GM18951 (cell line): Measurements from ENCODE around the gene FAM229A.
A peak's percentile ranks its signal among the peaks of the same experiment; 100 is the strongest.

Experiments
- POLR2A ChIP-seq: IDR thresholded peaks from 4 replicates; pipeline ENCODE4 v1.6.1; 2011; ENCODE audit warnings: mild to moderate bottlenecking; ENCODE audit not compliant: insufficient read length, insufficient read depth; ENCODE audit errors: extremely low read depth
- in situ Hi-C: fragments of 300-500 bp; cut with MboI; formaldehyde crosslinking; loops from one replicate; pipeline ENCODE4 v1.12.0; 2022; ENCODE audit warnings: low sequenced_read_pairs, mixed read lengths, inconsistent platforms; ENCODE audit not compliant: unreplicated experiment

Gene FAM229A

DNA sequence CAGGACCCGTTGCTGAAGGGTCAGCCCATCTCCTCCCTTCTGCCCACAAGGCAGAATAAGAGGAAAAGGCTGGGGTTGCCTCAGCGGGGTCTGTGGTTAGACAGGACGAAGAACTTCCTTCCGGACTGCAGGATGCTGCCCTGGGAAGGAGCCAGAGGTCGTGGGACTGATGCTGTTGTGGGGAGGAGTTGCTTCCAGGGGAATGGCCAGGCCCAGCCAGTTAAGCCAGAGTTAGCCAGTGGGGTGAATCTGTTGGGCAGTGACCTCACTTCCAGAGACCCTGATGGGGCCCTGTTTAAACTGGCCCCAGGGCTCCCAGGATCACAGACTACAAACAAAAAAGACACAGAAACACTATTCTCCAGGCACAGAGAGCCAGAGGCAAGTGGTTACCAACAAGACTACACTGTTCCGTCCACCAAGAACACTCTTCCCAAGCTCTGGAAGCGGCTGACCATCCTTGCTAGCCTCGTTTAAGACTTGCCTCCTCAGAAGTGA, 13.0 kb downstream of the FAM229A start:
- in situ Hi-C loops = no loop called here
- no peak for TF ChIP-seq POLR2A

DNA sequence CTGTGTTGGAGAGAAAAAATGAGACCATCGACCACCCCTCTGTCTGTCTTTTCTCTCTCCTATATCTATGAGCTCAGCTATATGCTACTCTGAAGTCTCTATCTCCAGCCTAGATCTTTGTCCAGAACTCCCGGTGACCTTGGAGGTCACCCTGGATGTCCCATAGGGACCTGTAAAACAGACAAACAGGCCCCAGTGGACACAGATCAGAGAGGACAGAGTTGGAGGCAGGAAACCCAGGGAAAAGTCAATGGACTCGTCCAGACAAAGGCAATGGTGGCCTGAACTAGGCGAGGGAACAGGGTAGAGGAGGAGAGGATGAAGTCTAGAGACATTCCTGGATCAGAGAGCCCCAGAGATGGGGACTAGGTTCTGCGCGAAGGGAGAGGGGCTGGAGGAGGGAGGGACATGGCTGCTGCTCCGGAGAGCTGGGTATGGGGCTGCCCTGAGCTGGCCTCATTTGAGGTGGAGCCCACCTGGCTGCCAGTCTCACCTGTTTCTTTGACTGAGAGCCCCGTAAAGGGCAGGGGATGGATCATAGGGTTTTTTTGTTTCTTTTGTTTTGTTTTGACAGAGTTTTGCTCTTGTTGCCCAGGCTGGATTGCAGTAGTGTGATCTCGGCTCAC, 15.6 kb downstream of the FAM229A start:
- no peak for TF ChIP-seq POLR2A
- in situ Hi-C loops = no loop called here

DNA sequence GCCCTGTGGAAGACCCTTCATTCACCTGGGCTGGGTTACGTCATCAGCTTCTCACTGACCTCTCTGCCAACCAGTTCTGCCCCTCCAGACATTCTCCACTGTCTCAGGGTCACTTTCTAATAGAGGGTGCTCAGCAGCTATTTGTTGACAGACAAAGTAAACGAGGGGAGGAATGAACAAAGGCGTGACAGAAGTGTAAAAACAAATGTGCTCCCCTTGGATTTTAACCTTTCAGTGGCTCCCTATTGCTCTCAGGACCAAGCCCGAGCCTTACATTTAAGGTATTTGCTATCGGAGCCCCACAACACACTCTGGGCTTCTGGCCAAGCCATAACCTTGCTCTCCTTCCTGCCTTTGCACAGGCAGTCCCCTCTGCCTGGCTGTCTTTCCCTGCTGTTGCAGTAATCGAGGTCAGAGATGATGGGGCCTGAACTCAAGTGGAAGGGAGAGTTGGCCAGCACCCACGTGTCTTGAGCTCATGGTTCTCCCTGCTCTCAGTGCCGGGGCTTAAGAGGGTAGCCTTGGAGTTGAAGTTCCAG, 16.9 kb downstream of the FAM229A start:
- TF ChIP-seq POLR2A = no peak
- in situ Hi-C loops = no loop called here

DNA sequence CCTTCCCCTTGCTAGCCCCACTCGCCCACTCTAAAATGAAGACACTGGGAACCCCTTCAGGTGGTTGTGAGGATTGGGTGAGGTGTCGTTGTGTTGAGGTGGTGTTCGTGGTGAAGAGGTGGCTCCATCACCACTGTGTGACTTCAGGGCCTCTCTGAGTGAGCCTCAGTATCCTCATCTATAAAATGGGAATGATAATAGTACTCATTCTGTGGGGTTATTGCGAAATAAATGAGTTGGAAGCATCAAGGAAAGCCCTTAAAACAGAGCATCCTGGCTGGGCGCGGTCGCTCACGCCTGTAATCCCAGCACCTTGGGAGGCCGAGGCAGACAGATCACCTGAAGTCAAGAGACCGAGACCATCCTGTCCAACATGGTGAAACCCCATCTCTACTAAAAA, 19.6 kb downstream of the FAM229A start:
- no peak for TF ChIP-seq POLR2A

DNA sequence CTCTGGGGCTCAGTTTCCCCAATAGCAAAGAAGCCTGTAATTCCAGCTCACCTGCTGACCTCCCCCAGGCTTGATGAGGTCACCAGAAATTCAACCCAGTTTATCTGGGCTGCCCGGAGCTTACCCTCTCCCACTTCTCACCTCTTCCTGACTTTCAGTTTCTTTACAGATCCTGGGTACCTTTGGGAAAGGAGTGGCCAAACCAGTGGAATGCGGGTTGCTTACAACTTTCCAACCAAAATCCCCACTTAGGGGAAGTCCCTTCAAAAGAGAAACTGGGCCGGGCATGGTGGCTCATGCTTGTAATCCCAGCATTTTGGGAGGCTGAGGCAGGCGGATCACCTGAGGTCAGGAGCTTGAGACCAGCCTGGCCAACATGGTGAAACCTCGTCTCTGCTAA, 20.3 kb downstream of the FAM229A start:
- no peak for TF ChIP-seq POLR2A
- in situ Hi-C loops = no loop called here

More for the DNA sequence above, 19.6 kb downstream of the FAM229A start:
- in situ Hi-C loops = no loop called here

DNA sequence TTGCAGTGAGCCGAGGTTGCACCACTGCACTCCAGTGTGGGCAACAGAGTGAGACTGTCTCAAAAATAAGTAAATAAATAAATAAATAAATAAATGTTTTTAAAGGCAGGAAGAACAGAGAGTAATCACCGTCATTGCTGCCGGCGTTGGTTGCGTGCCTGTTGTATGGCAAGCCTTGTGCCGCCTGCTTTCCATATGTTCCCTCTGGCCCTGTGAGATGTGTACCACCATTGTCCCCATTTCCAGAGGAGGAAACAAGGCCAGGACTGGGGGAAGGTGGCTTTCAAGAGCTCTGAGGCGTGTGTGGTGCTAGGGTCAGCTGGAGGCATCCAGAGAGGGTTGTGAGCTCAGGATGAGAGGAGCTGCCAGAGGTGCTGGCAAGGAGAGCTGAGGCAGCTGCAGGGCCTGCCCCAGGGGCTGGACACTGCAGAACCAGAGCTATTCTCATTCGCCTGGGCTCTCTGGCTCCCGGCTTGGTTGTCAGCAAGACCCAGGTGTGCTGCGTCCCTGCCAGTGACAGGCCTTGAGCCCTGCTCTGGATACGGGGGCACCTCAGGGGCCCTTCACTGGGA, 21.0 kb downstream of the FAM229A start:
- in situ Hi-C loops = no loop called here
- TF ChIP-seq POLR2A = no peak

DNA sequence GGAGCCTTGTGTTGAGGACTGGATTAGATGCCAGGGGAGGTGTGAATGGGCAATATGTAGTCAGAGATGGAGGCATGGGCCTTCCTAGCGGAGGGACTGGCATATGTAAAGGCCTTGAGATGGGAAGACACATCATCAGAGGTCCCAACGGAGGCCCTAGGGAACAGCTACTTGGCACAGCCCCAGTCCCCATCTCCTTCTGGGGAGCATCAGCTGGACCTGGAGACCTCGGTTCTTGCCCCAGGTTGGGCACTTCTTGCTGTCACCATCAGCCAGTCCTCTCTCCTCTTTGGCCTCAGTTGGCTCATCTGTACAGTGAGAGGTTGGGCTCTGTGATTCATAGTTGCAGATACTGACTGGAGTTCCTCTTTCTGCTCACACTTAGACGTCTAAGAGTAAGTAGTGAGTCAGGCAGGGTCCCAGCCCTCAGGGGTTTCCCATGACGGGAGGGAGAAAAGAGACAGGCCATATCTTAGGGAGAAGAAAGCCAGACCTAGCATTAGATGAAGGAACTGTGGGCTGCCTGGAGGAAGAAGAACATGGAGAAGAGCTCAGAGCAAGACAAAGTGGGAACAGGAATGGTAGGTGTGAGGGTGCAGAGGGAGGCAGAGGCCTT, 22.8 kb downstream of the FAM229A start:
- in situ Hi-C loops = no loop called here
- no peak for TF ChIP-seq POLR2A

DNA sequence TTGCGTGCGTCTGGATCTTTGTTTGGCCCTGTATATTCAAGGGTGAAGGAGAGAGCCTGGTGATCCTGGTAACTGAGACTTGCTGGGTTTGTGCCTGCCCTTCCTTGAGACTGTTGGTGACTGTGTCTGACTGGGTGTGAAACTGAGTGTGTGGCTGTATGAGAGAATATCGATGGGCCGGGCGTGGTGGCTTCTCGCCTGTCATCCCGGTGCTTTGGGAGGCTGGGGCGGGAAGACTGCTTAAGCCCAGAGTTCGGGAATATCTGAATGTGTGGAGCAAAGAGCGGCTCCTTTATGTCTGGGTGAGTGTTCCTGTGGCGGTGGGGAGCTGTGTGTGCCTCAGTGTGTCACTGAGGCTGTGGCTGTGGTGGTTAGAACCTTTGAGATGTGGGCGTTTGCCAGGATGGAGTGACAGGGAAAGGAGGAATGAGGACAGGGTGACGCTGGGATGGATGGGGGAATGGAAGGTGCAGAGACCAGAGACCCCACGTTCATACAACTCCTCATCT, 23.6 kb downstream of the FAM229A start:
- no peak for TF ChIP-seq POLR2A
- in situ Hi-C loops = no loop called here

DNA sequence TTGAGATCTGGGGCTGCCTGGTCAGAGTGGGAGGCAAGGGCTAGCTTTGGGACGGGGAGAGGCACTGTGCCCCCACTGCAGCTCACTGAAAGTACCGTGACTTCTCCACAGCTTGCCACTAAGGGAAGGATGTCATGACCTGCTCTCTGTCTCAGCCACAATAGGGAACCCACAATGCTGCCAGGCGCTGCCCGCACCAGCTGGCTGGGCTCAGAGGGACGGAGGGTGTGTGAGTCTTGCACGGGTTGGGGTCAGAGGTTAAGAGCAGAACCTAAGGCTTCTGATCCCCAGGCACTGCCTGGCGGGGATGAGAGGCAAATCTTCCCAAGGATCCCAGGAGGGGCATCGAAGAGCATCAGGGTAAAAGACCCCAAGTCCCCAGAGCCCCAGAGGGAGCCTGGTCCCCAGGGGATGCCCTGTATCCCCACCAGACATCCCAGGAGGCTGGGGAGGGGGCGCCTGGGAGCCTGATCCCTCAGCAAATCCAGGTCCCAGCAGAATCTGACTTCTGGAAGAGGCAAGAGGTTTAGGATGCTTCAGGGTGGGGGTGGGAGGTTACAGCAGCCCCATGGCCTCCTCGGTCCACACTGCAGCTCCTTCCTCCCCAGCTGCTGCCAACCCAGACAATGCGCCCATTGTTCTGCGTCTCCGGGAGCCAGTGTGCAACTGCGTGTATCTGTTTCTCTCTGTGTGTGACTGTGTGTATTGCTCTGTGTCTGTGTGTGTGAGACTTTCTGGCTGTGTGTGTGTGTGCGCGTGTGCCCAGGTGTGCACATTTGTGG, 24.2 kb downstream of the FAM229A start:
- TF ChIP-seq POLR2A = no peak
- in situ Hi-C loops = no loop called here

DNA sequence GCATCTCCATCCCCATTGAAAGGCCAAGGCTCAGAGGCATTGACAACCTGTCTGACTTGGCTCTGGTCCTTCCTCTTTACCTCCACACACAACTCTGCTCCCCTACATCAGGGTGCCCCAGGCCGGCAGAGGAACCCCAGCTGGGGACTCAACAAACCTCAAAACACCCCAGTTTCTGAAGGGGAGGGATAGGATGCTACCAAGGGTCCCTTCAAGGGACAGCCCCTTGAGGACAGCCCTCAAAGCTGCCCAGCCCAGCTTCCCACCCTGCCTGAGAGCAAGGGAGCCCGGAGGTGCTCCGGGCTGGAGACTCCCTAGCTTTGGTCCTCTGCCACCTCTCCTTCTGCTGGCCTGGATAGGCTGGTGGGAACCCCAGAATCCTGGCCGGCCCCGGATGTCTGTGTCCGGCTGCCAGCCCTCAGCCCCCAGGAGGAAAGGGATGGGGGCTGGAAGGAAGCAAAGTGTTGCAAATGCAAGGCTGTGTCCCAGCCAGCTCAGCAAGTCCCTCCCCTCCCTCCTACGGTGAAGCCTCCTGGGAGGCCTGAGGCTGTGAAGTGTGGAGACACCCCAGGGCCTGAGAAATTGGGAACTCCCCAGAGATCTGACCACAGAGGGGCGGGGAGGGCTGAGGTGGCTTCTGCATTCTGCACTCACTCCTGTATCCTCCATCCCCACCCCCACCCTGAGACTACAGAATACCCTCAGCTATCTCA, 25.2 kb downstream of the FAM229A start:
- in situ Hi-C loops = no loop called here
- TF ChIP-seq POLR2A = peak; percentile 13

DNA sequence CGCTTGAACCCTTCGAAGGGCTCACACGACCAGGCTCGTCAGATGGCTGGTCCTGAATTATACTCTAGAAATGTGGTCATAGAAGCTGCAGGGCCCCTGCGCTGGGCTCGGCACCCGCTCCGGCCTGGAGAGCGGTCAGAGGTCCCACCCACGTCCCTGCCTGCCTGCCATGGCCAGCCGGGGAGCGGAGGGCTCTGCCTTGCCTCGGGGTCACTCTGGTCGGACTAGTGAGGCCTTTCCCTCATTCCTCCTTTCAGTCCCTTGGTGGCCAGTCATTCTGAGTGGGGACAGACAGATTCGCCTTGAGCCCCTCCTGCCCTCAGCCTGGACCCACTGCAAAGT, 25.7 kb downstream of the FAM229A start:
- no peak for TF ChIP-seq POLR2A
- in situ Hi-C loops = no loop called here

DNA sequence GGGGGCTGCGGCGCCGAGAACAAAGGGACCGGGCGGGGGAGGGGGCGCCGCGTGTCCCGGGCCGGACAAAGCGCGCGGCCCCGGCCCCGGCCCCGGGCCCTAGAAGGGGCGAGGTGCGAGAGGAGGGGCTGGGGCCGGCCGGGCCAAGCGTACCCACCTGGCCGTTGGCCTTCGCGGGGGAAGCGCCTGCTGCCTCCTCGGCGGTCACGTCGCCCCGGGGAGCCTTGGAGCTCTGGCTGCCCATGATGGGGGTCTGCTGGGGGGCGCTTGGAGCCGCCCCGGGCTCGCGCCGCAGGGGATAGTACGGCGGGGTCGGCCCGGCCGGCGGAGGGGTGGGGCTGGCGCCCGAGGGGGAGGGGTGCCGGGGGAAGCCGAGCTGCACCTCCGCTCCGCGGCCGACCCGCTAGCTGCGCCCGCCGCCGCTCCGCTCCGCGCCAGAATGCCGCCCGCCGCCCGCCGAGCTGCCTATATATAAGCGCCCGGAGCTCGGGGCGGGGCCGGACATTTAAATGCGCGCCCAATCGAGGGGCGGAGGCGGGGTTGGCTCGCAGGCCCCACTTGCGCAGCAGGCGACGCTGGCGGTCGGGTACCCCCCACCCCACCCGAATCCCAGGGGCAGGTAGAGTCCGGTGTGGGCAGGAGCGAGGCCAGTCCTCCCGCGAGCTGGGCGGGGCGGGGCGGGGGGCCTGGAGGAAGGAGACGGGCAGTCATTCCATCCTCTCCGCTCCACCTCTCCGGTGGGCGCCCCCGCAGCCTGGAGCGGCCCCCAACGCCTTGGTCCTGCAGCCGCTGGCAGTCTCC, 26.3 kb downstream of the FAM229A start, which contains the start of gene MARCKSL1:
Gene MARCKSL1, minus strand, starts transcription at position 444 of the 801 bp plus-strand sequence. Its CDS starts 200 bp downstream, at position 244.
- TF ChIP-seq POLR2A = peak; percentile 100
- in situ Hi-C loops = no loop called here
